HCT116 (cell line): Measurements from ENCODE around the gene TUBA4A. TPM values are rescaled to one million over a fixed set of nuclear protein-coding genes. Genes with fewer than 3 reads are reported as not detected.
A peak's percentile ranks its signal among the peaks of the same experiment; 100 is the strongest.

Source experiments
- ATAC-seq: fragments of 200-7000 bp; cut with Tn5 transposase; 2 replicates; pipeline ENCODE4 v1.9.1; 2020; ENCODE audit warnings: mild to moderate bottlenecking, moderate library complexity
- BruUV-seq: library from RNA; stranded (reverse); fragments of 400-500 nt; replicated peaks from 2 replicates; lab custom pipeline; 2021; lab: Mats Ljungman, UMichigan
- CTCF ChIA-PET: fragments of 300-600 bp; sonication (Branson Sonifier 250); formaldehyde crosslinking; loops from one replicate; lab custom pipeline; 2021; ENCODE audit warnings: antibody characterized with exemption; lab: Charles Lee
- POLR2A ChIA-PET: fragments of 300-600, 350-600 bp; sonication (Branson Sonifier 250); formaldehyde crosslinking; loops from one replicate; lab custom pipeline; 2021; ENCODE audit warnings: antibody characterized with exemption; lab: Charles Lee
- RAD21 ChIA-PET, 2 experiments: fragments of 300-600 bp; sonication (Branson Sonifier 250); formaldehyde crosslinking; loops; one replicate each; lab custom pipeline; 2023; ENCODE audit warnings: low total read pairs in 2 of 2; ENCODE audit not compliant: uncharacterized antibody in 2 of 2, unreplicated experiment in 2 of 2, low non-redundant PET in 1 of 2; lab: Charles Lee
- DNase-seq: peaks from one replicate; pipeline ENCODE4 v3.0.0-alpha.2; 2010; ENCODE audit warnings: low read depth, low spot score
- H2AFZ ChIP-seq: fragments of 200-600 bp; shearing (Covaris generic), sonication (generic); 2 replicates; pipeline ENCODE4 v1.6.1; 2017; ENCODE audit warnings: low read depth, mixed run types, mixed read lengths, antibody characterized with exemption, low read length; ENCODE audit not compliant: poor library complexity, severe bottlenecking
- H3K27ac ChIP-seq: 2 replicates; pipeline ENCODE4 v1.5.1; 2012; ENCODE audit warnings: low read depth, low read length
- H3K27me3 ChIP-seq: fragments of 200-600 bp; sonication (generic); 2 replicates; pipeline ENCODE4 v1.6.1; 2016; ENCODE audit warnings: mixed run types, low read length, mixed read lengths; ENCODE audit not compliant: insufficient read depth
- H3K36me3 ChIP-seq, 2 experiments: fragments of 200-500 bp in 1 of 2; fragments of 200-600 bp in 1 of 2; sonication (Bioruptor generic) in 1 of 2; sonication (generic) in 1 of 2; 2 replicates each; pipeline versions ENCODE4 v1.5.1 to v1.6.1; 2014 to 2016; ENCODE audit warnings: low read length in 2 of 2, inconsistent platforms in 1 of 2, mixed read lengths in 1 of 2, mixed run types in 1 of 2; ENCODE audit not compliant: insufficient read depth in 2 of 2, control insufficient read depth in 1 of 2
- H3K4me1 ChIP-seq, 2 experiments: fragments of 200-600 bp in 1 of 2; sonication (generic) in 1 of 2; 2 replicates each; pipeline versions ENCODE4 v1.5.1 to v1.6.1; 2012 to 2017; ENCODE audit warnings: low read length in 2 of 2, inconsistent platforms in 1 of 2, mild to moderate bottlenecking in 1 of 2, mixed read lengths in 1 of 2, mixed run types in 1 of 2, moderate library complexity in 1 of 2; ENCODE audit not compliant: insufficient read depth in 2 of 2, control insufficient read depth in 1 of 2
- H3K4me2 ChIP-seq: fragments of 200-600 bp; sonication (generic); 2 replicates; pipeline ENCODE4 v1.6.1; 2017; ENCODE audit warnings: mixed run types, low read length, mixed read lengths
- H3K4me3 ChIP-seq, 2 experiments: fragments of 200-600 bp in 1 of 2; sonication (generic) in 1 of 2; replicated peaks in 1 of 2; 2 replicates each; pipeline ENCODE4 v1.5.1; 2011 to 2016; ENCODE audit warnings: low read length in 2 of 2, control low read depth in 1 of 2, low read depth in 1 of 2, mild to moderate bottlenecking in 1 of 2, mixed read lengths in 1 of 2, mixed run types in 1 of 2
- H3K79me2 ChIP-seq: fragments of 200-600 bp; sonication (generic); 2 replicates; pipeline ENCODE4 v1.6.1; 2017; ENCODE audit warnings: mild to moderate bottlenecking, mixed run types, low read length, moderate library complexity, mixed read lengths; ENCODE audit not compliant: insufficient read depth
- H3K9ac ChIP-seq: fragments of 200-600 bp; sonication (generic); 2 replicates; pipeline ENCODE4 v1.6.1; 2016; ENCODE audit warnings: low read length, mixed read lengths
- H3K9me2 ChIP-seq: fragments of 200-600 bp; sonication (generic), shearing (Covaris generic); 2 replicates; pipeline ENCODE4 v1.6.1; 2017; ENCODE audit warnings: mixed run types, mild to moderate bottlenecking, moderate library complexity; ENCODE audit not compliant: insufficient read depth
- H3K9me3 ChIP-seq, 2 experiments: fragments of 200-500 bp in 1 of 2; fragments of 200-600 bp in 1 of 2; sonication (Bioruptor generic) in 1 of 2; sonication (generic) in 1 of 2; 2 replicates each; pipeline ENCODE4 v1.6.1; 2014 to 2017; ENCODE audit warnings: low read length in 2 of 2, mixed read lengths in 2 of 2, inconsistent platforms in 1 of 2, low read depth in 1 of 2, mild to moderate bottlenecking in 1 of 2, mixed run types in 1 of 2, moderate library complexity in 1 of 2; ENCODE audit not compliant: control insufficient read depth in 1 of 2, insufficient read depth in 1 of 2
- H4K20me1 ChIP-seq: fragments of 200-600 bp; sonication (generic), shearing (Covaris generic); 2 replicates; pipeline ENCODE4 v1.6.1; 2017; ENCODE audit warnings: mixed run types, mild to moderate bottlenecking, moderate library complexity; ENCODE audit not compliant: insufficient read depth
- EZH2 ChIP-seq: fragments of 200-600 bp; sonication (generic); IDR thresholded peaks from 2 replicates; pipeline ENCODE4 v1.6.1; 2017; ENCODE audit warnings: antibody characterized with exemption, mixed run types
- POLR2A ChIP-seq: IDR thresholded peaks from 2 replicates; pipeline ENCODE4 v1.7.0; 2011; ENCODE audit warnings: borderline replicate concordance; ENCODE audit not compliant: insufficient read depth, insufficient read length; ENCODE audit errors: extremely low read depth
- RAD21 ChIP-seq: IDR thresholded peaks from 2 replicates; pipeline ENCODE4 v1.6.1; 2012; ENCODE audit warnings: low read depth, mild to moderate bottlenecking
- SP1 ChIP-seq: IDR thresholded peaks from 2 replicates; pipeline ENCODE4 v1.6.1; 2012; ENCODE audit warnings: low read depth
- SRF ChIP-seq: IDR thresholded peaks from 2 replicates; pipeline ENCODE4 v1.6.1; 2012; ENCODE audit warnings: low read depth
- YY1 ChIP-seq: IDR thresholded peaks from 2 replicates; pipeline ENCODE4 v1.6.1; 2011; ENCODE audit warnings: low read length, low read depth, moderate library complexity, mild to moderate bottlenecking; ENCODE audit not compliant: insufficient replicate concordance; ENCODE audit errors: extremely low read depth
- ZFX ChIP-seq: fragments of 450-650 bp; IDR thresholded peaks from 2 replicates; pipeline ENCODE4 v1.6.1; 2017
- intact Hi-C: fragments of 100-400 bp; cut with micrococcal nuclease; formaldehyde crosslinking; loops from 2 replicates; pipeline ENCODE4 v1.10.0; 2022
- total RNA-seq: library from RNA; stranded (reverse); gene quantifications from one replicate; pipeline ENCODE4 v1.2.1, GENCODE V29; 2021; ENCODE audit not compliant: unreplicated experiment
- TF ChIP-seq, protein P1 (sequence below), 3 experiments: fragments of 200-600 bp in 1 of 3; sonication (generic) in 1 of 3; IDR thresholded peaks in 2 of 3; conservative IDR thresholded peaks in 1 of 3; 2 replicates each; pipeline ENCODE4 v1.5.1; 2012 to 2017; ENCODE audit warnings: low read depth in 2 of 3, low read length in 2 of 3, antibody characterized with exemption in 1 of 3, borderline replicate concordance in 1 of 3, control low read depth in 1 of 3, mild to moderate bottlenecking in 1 of 3, mixed read lengths in 1 of 3, mixed run types in 1 of 3, moderate library complexity in 1 of 3; ENCODE audit not compliant: insufficient read depth in 1 of 3
- TF ChIP-seq, protein P2 (sequence below): IDR thresholded peaks from 2 replicates; pipeline ENCODE4 v1.6.1; 2012; ENCODE audit warnings: low read depth

TUBA4A gene
- total RNA-seq, 1 experiment from 2014 or later: 32.7 TPM

DNA sequence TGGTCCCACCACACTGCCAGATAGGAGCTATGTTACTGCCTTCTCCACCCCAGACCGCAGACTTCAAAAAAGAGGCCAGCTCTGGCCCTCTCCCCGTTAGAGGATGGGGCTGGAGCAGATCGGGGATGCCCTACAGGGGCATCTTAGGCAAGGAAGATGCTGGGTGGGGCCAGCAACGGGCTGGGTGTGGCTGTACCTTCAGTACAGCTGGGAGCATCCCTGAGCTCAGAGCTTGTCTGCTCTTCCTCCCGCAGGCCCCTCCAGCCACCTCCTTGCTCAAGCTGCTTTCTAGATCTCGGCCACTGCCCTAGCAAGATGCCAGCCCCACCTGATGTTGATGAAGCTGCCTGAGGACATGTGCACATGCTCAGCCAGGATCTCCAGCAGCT is 45.6 kb upstream of the TUBA4A start:
- ATAC-seq (no peak), DNase-seq (no peak)
- H3K27ac ChIP-seq: no peak overlapping the region; the same call in 1 of the 2 replicates
- intact Hi-C loops: loop anchor here (5.0 kb wide), 2 partner anchors 72 to 242 kb away; partner anchors contain the start of genes ANKZF1 and ATG9A
- TF ChIP-seq SRF (no peak), ZFX (no peak), EZH2 (no peak), YY1 (no peak), POLR2A (no peak), SP1 (no peak), RAD21 (no peak)
- TF ChIP-seq, protein P1, sequence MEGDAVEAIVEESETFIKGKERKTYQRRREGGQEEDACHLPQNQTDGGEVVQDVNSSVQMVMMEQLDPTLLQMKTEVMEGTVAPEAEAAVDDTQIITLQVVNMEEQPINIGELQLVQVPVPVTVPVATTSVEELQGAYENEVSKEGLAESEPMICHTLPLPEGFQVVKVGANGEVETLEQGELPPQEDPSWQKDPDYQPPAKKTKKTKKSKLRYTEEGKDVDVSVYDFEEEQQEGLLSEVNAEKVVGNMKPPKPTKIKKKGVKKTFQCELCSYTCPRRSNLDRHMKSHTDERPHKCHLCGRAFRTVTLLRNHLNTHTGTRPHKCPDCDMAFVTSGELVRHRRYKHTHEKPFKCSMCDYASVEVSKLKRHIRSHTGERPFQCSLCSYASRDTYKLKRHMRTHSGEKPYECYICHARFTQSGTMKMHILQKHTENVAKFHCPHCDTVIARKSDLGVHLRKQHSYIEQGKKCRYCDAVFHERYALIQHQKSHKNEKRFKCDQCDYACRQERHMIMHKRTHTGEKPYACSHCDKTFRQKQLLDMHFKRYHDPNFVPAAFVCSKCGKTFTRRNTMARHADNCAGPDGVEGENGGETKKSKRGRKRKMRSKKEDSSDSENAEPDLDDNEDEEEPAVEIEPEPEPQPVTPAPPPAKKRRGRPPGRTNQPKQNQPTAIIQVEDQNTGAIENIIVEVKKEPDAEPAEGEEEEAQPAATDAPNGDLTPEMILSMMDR (IDR thresholded peaks at IDR 0.05 in 2 of 3, conservative IDR thresholded peaks at IDR 0.05 in 1 of 3; ENCODE audit: borderline replicate concordance in 1 of 3, insufficient read depth in 1 of 3, low read depth in 2 of 3, low read length in 2 of 3): no peak
- TF ChIP-seq, protein P2, sequence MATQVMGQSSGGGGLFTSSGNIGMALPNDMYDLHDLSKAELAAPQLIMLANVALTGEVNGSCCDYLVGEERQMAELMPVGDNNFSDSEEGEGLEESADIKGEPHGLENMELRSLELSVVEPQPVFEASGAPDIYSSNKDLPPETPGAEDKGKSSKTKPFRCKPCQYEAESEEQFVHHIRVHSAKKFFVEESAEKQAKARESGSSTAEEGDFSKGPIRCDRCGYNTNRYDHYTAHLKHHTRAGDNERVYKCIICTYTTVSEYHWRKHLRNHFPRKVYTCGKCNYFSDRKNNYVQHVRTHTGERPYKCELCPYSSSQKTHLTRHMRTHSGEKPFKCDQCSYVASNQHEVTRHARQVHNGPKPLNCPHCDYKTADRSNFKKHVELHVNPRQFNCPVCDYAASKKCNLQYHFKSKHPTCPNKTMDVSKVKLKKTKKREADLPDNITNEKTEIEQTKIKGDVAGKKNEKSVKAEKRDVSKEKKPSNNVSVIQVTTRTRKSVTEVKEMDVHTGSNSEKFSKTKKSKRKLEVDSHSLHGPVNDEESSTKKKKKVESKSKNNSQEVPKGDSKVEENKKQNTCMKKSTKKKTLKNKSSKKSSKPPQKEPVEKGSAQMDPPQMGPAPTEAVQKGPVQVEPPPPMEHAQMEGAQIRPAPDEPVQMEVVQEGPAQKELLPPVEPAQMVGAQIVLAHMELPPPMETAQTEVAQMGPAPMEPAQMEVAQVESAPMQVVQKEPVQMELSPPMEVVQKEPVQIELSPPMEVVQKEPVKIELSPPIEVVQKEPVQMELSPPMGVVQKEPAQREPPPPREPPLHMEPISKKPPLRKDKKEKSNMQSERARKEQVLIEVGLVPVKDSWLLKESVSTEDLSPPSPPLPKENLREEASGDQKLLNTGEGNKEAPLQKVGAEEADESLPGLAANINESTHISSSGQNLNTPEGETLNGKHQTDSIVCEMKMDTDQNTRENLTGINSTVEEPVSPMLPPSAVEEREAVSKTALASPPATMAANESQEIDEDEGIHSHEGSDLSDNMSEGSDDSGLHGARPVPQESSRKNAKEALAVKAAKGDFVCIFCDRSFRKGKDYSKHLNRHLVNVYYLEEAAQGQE: no peak
- no peaks in the 10 kb centered on the region for H3K9me2 ChIP-seq
- peak overlapping the region; percentile 61; the same call in 1 of the 2 replicates for H3K4me2 ChIP-seq
- H3K27me3 ChIP-seq: peaks cover 41% of the 10 kb centered on the region
- H4K20me1 ChIP-seq: no peaks in the 10 kb centered on the region
- peaks cover 3 to 15% of the 10 kb centered on the region in 2 experiments; a peak in 3 of 4 replicates for H3K4me1 ChIP-seq
- ChIA-PET CTCF (interaction anchor here (0.9 to 1.5 kb wide), 4 partner anchors 9 to 231 kb away, joined by 3 read pairs; partner anchors contain the start of gene DNPEP), POLR2A (no interaction called here), RAD21 (no interaction called here)
- no peak overlapping the region for H2AFZ ChIP-seq
- no peak overlapping the region for H3K9ac ChIP-seq
- H3K9me3 ChIP-seq: no peaks in the 10 kb centered on the region
- no peaks in the 10 kb centered on the region for H3K79me2 ChIP-seq
- H3K36me3 ChIP-seq: no peaks in the 10 kb centered on the region
- no TSS peak for BruUV-seq
- no peak overlapping the region for H3K4me3 ChIP-seq
